ENCODE data around the gene KRTAP5-5.

DNA sequence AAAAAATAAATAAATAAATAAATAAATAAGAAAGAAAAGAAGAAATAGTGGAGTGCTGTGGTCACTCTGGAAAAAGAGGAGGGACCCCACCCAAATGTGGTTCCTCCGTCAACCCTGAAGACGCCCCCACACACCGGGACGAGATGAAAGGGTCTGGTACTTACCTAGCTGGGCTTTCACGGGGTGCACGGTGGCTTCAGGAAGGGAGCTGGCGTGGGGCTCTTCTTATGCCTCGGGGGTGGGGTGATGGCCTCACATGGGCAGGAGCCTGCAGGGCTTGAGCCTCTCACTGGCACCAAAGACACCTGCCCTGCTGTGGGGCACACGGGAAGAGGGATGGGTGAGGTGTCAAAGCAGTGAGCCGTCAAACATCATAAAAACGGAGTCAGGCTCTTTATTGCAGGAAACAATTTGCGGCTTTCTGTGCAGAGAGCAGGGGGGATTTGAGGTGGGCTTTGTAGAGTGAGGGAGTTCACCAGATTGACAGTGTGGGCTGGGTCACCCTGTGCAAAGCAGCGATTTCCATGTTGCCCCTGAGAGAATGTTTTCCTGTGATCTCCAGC is 39.4 kb downstream of the KRTAP5-5 start:
- TF ChIP-seq, protein P1, sequence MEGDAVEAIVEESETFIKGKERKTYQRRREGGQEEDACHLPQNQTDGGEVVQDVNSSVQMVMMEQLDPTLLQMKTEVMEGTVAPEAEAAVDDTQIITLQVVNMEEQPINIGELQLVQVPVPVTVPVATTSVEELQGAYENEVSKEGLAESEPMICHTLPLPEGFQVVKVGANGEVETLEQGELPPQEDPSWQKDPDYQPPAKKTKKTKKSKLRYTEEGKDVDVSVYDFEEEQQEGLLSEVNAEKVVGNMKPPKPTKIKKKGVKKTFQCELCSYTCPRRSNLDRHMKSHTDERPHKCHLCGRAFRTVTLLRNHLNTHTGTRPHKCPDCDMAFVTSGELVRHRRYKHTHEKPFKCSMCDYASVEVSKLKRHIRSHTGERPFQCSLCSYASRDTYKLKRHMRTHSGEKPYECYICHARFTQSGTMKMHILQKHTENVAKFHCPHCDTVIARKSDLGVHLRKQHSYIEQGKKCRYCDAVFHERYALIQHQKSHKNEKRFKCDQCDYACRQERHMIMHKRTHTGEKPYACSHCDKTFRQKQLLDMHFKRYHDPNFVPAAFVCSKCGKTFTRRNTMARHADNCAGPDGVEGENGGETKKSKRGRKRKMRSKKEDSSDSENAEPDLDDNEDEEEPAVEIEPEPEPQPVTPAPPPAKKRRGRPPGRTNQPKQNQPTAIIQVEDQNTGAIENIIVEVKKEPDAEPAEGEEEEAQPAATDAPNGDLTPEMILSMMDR (IDR thresholded peaks at IDR 0.05) = no peak
- no peak for TF ChIP-seq EZH2 (IDR thresholded peaks at IDR 0.05; ENCODE audit: borderline replicate concordance, insufficient read depth, low read depth, low read length, poor library complexity, severe bottlenecking)

Data from B cell (primary cell).